Fibroblast of lung (primary cell): Measurements from ENCODE around the gene HHAT.

Experiments used
- CTCF ChIP-seq, 2 donors: IDR thresholded peaks in 1 of 2; conservative IDR thresholded peaks in 1 of 2; 1 replicate in 1 of 2; 2 replicates in 1 of 2; pipeline ENCODE4 v1.5.1; 2011 to 2012; ENCODE audit warnings: low read length in 2 of 2, control low read depth in 1 of 2, inconsistent platforms in 1 of 2, low read depth in 1 of 2, mild to moderate bottlenecking in 1 of 2
- EZH2 ChIP-seq: IDR thresholded peaks from 2 replicates; pipeline ENCODE4 v1.5.1; 2012; ENCODE audit warnings: low read length, control low read depth, mild to moderate bottlenecking; ENCODE audit errors: missing control alignments

GRCh38 chr1:210582205-210582970, 253.7 kb downstream of the HHAT start:
- no peak for TF ChIP-seq CTCF (conservative IDR thresholded peaks at IDR 0.05 in 1 of 2, IDR thresholded peaks at IDR 0.05 in 1 of 2; ENCODE audit: low read depth in 1 of 2, low read length in 2 of 2)
- TF ChIP-seq EZH2 = no peak
